ENCODE data around the gene COX19.
"Not testable (repeated sequence)": the region's sequence is repeated elsewhere in the genome, so short reads cannot be mapped to it uniquely, and the experiment has no call there.

Gene COX19

GRCh38 chr7:960269-960871 lies 15.0 kb downstream of the COX19 start:
- no peak for DNase-seq (ENCODE audit: low spot score)

- not testable (repeated sequence) for DNase-seq (ENCODE audit: low spot score)
Measured at GRCh38 chr7:959740-960139, 15.6 kb downstream of the COX19 start.

GRCh38 chr7:959271-959670 lies 16.1 kb downstream of the COX19 start:
- DNase-seq (ENCODE audit: low spot score), result no peak

- DNase-seq (ENCODE audit: low spot score), result no peak
Measured at GRCh38 chr7:958221-959200, 16.8 kb downstream of the COX19 start.

- DNase-seq (ENCODE audit: low spot score), result peak; percentile 61
Measured at GRCh38 chr7:957418-958220, 17.7 kb downstream of the COX19 start.

- DNase-seq (ENCODE audit: low spot score), result no peak
Measured at GRCh38 chr7:956031-956430, 19.3 kb downstream of the COX19 start.

- DNase-seq (ENCODE audit: low spot score), result peak; percentile 79
Measured at GRCh38 chr7:954330-955238, 20.8 kb downstream of the COX19 start, which contains the start of gene ADAP1. ADAP1 (minus strand) TSS chr7:954680; CDS start chr7:954477, 203 bp downstream.

- DNase-seq (ENCODE audit: low spot score), result peak; percentile 80
Measured at GRCh38 chr7:953547-954327, 21.6 kb downstream of the COX19 start.

- peak; percentile 11 for DNase-seq (ENCODE audit: low spot score)
Measured at GRCh38 chr7:952548-953441, 22.6 kb downstream of the COX19 start.

GRCh38 chr7:951881-952547 lies 23.3 kb downstream of the COX19 start:
- peak; percentile 7 for DNase-seq (ENCODE audit: low spot score)

- peak; percentile 9 for DNase-seq (ENCODE audit: low spot score)
Measured at GRCh38 chr7:949021-949934, 26.1 kb downstream of the COX19 start.

- DNase-seq (ENCODE audit: low spot score), result peak; percentile 22
Measured at GRCh38 chr7:947391-948210, 27.7 kb downstream of the COX19 start.

- peak; percentile 38 for DNase-seq (ENCODE audit: low spot score)
Measured at GRCh38 chr7:946256-946996, 28.9 kb downstream of the COX19 start.

GRCh38 chr7:945556-946255 lies 29.6 kb downstream of the COX19 start:
- peak; percentile 87 for DNase-seq (ENCODE audit: low spot score)

GRCh38 chr7:945147-945555 lies 30.2 kb downstream of the COX19 start:
- no peak for DNase-seq (ENCODE audit: low spot score)

All from iPS-NIHi11 (cell line).